RWPE2 (cell line): ENCODE results near the gene TAGLN3.

Experiments used
- ATAC-seq: fragments of 200-7000 bp; cut with Tn5 transposase; 3 replicates; pipeline ENCODE4 v1.9.1; 2021; ENCODE audit warnings: low read depth
- DNase-seq: peaks from one replicate; pipeline ENCODE4 v3.0.0-alpha.2; 2020; ENCODE audit warnings: low spot score
- H3K27ac ChIP-seq: fragments of 450-650 bp; 2 replicates; pipeline ENCODE4 v1.5.1; 2017; ENCODE audit warnings: mild to moderate bottlenecking; ENCODE audit not compliant: poor library complexity, severe bottlenecking
- H3K27me3 ChIP-seq: fragments of 250-450 bp; sonication (Bioruptor Pico); 2 replicates; pipeline ENCODE4 v1.5.1; 2021; ENCODE audit warnings: mild to moderate bottlenecking, moderate library complexity; ENCODE audit not compliant: insufficient read depth, poor library complexity, severe bottlenecking
- H3K36me3 ChIP-seq: fragments of 250-450 bp; sonication (Bioruptor Pico); 2 replicates; pipeline ENCODE4 v1.5.1; 2020; ENCODE audit warnings: low read depth, mild to moderate bottlenecking, moderate library complexity
- H3K4me1 ChIP-seq: fragments of 250-450 bp; sonication (Bioruptor Pico); 2 replicates; pipeline ENCODE4 v1.5.1; 2021; ENCODE audit warnings: mild to moderate bottlenecking, moderate library complexity; ENCODE audit not compliant: insufficient read depth, poor library complexity, severe bottlenecking
- H3K4me3 ChIP-seq: fragments of 250-450 bp; sonication (Bioruptor Pico); 2 replicates; pipeline ENCODE4 v1.5.1; 2021; ENCODE audit warnings: mild to moderate bottlenecking, moderate library complexity; ENCODE audit not compliant: severe bottlenecking
- H3K9me3 ChIP-seq: fragments of 250-450 bp; sonication (Bioruptor Pico); 2 replicates; pipeline ENCODE4 v1.5.1; 2021; ENCODE audit warnings: mild to moderate bottlenecking, moderate library complexity; ENCODE audit not compliant: severe bottlenecking
- TF ChIP-seq, protein P1 (sequence below): fragments of 450-650 bp; IDR thresholded peaks from one replicate; pipeline ENCODE4 v1.5.1; 2017; ENCODE audit warnings: mild to moderate bottlenecking, moderate library complexity; ENCODE audit not compliant: poor library complexity, severe bottlenecking

TAGLN3 gene

DNA sequence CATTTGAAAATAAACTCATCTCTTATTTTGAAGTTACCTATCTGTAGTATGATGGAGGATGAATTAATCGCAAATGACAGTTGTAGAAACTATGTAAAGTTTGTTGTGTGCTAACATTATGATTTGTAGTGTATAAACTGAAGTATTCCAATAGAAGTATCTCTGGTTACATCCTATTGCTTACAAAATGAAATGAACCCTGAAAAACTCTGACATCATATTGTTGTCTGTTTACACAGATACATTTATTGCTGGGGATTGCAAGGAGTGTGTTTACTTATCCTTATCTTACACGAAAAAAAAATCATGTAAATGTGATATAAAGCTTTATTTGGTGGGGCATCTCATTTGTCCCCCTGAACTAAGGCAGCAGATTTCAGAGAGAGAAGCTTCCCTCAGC lies 22.5 kb upstream of the TAGLN3 start:
- H3K27me3 ChIP-seq = no peaks in the 10 kb centered on the region
- DNase-seq (no peak), ATAC-seq (no peak)
- no peak overlapping the region for H3K4me3 ChIP-seq
- TF ChIP-seq, protein P1, sequence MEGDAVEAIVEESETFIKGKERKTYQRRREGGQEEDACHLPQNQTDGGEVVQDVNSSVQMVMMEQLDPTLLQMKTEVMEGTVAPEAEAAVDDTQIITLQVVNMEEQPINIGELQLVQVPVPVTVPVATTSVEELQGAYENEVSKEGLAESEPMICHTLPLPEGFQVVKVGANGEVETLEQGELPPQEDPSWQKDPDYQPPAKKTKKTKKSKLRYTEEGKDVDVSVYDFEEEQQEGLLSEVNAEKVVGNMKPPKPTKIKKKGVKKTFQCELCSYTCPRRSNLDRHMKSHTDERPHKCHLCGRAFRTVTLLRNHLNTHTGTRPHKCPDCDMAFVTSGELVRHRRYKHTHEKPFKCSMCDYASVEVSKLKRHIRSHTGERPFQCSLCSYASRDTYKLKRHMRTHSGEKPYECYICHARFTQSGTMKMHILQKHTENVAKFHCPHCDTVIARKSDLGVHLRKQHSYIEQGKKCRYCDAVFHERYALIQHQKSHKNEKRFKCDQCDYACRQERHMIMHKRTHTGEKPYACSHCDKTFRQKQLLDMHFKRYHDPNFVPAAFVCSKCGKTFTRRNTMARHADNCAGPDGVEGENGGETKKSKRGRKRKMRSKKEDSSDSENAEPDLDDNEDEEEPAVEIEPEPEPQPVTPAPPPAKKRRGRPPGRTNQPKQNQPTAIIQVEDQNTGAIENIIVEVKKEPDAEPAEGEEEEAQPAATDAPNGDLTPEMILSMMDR = no peak
- H3K9me3 ChIP-seq = no peaks in the 10 kb centered on the region
- peaks cover 47% of the 10 kb centered on the region for H3K36me3 ChIP-seq
- H3K27ac ChIP-seq = no peak overlapping the region
- peaks cover 16% of the 10 kb centered on the region for H3K4me1 ChIP-seq

DNA sequence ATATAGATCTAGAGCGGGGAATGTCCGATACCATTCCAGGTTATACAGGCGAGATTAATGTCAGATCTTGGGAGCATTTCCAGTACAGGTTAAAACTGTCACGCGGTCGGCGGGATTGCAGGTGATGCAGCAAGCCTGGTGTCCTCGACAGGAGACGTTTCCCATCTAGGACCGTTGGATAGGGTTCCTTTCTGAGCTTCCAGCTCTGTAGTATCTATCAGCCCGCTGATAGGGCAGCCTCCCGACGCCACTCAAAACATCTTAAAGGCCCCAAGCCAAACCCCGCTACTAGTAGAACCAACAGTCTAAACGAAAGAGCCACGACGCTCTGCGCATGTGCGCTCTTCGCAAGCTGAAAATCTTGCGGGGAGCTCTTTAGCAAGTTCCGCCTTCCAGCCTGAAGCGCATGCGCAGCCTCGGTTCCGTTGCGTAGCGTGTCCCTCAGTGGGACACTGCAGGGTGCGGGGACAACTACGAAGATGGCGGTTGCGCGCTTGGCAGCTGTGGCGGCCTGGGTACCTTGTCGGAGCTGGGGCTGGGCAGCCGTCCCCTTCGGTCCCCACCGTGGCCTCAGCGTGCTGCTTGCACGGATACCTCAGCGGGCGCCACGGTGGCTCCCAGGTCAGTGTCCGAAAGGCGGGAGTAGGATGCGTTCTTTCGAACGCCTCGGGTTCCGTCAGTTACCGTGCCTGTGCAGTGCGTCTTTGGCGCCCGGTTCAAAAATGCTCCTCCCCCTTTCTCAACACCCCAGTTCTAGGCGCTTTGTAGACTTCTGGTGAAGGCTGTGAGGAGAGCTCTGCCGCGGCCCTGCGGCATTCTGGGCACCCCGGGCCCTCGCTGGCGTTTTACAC lies 19.9 kb upstream of the TAGLN3 start, which contains the start of gene ABHD10:
Gene ABHD10, plus strand, starts transcription at position 444 of the 851 bp plus-strand sequence. Its CDS starts 36 bp downstream, at position 480.
- peaks cover 46% of the 10 kb centered on the region for H3K36me3 ChIP-seq
- H3K9me3 ChIP-seq = no peaks in the 10 kb centered on the region
- peak within 1 kb of the TSS; percentile 85 for H3K4me3 ChIP-seq
- peaks cover 16% of the 10 kb centered on the region for H3K4me1 ChIP-seq
- DNase-seq = peak; percentile 92
- no peaks in the 10 kb centered on the region for H3K27me3 ChIP-seq
- TF ChIP-seq, protein P1 = no peak
- peak; percentile 91 for ATAC-seq
- peak within 1 kb of the TSS; percentile 50 for H3K27ac ChIP-seq

DNA sequence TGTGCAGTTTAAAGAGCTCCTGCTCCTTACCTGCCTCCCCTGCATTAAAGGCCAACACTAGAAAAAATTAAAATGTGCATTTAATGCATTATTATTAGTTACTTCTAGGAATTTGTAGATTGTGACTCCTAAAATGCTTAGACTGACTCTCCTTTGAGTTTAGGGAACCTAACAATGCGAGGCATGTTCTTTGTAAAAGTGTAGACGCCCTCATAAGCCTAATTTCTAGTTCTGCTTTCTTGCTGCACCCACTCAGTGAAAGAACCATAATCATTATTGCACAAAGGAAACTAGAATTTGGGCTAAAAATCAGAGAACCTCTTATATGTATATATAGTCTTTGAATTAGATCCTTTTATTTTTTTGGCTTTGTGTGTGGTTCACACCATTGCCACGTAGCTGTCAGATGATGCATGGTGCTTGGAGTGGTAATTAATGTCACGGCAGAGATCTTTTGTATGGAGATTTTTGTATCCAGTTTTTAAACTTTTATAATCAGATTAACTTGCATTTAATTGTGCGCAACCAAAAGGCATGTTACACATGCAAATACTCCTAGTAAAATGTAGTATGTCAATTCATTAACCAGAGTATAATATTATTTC lies 19.2 kb upstream of the TAGLN3 start:
- H3K9me3 ChIP-seq = no peaks in the 10 kb centered on the region
- H3K4me1 ChIP-seq = peaks cover 16% of the 10 kb centered on the region
- H3K36me3 ChIP-seq = peaks cover 46% of the 10 kb centered on the region
- TF ChIP-seq, protein P1 = no peak
- H3K4me3 ChIP-seq = peak overlapping the region; percentile 85
- ATAC-seq (peak; percentile 2; the same call in 1 of the 3 replicates), DNase-seq (no peak)
- H3K27me3 ChIP-seq = no peaks in the 10 kb centered on the region
- H3K27ac ChIP-seq = peak overlapping the region; percentile 50

DNA sequence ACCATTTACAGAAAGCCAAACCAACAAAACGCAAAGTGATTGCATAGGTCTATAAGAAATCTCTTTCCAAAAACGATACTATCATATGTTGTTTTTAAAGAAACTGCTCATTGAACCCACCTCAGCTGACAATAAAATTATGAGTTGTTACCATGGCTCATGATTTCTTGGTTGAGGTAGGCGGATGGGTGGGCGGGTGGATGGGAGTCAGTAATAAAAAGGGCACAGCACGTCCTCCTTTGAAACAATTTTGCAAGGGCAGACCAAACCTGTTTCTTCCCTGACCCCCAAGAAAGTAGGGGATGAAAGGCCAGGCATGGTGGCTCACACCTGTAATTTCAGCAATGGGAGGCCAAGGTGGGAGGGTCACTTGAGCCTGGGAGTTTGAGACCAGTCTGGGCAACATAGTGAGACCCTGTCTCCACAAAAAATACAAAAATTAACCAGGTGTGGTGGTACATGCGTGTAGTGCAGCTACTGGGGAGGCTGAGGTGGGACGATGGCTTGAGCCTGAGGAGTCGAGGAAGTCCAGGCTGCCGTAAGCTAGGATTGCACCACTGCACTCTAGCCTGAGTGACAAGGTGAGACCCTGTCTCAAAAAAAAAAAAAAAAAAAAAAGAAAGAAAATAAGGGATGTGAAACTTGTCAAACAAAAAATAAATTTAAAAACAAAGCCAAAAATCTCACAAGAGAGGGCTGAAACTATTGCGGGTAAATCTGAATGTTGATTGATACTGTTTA lies 17.8 kb upstream of the TAGLN3 start:
- no peak overlapping the region for H3K27ac ChIP-seq
- no peak overlapping the region for H3K4me3 ChIP-seq
- DNase-seq (no peak), ATAC-seq (no peak)
- H3K4me1 ChIP-seq = peaks cover 16% of the 10 kb centered on the region
- H3K27me3 ChIP-seq = no peaks in the 10 kb centered on the region
- TF ChIP-seq, protein P1 = no peak
- no peaks in the 10 kb centered on the region for H3K9me3 ChIP-seq
- H3K36me3 ChIP-seq = peaks cover 35% of the 10 kb centered on the region
